Lung (tissue), 16 donors: Measurements from ENCODE around the gene C2orf76. TPM values are rescaled to one million over a fixed set of nuclear protein-coding genes. Genes with fewer than 3 reads are reported as not detected.
A peak's percentile ranks its signal among the peaks of the same experiment; 100 is the strongest.

Experiments
- ATAC-seq: fragments of 200-7000 bp; cut with Tn5 transposase; one replicate; pipeline ENCODE4 v1.9.1; 2020; ENCODE audit warnings: moderate number of reproducible peaks; ENCODE audit not compliant: insufficient read depth, low FRiP score
- DNase-seq, 3 donors: peaks; one replicate each; pipeline ENCODE4 v3.0.0-alpha.2; 2013 to 2017
- H3K27ac ChIP-seq, 2 donors: one replicate each; pipeline ENCODE4 v1.5.1; 2013; ENCODE audit warnings: mild to moderate bottlenecking in 2 of 2, moderate library complexity in 2 of 2, control low read depth in 1 of 2, inconsistent platforms in 1 of 2, low read depth in 1 of 2, low read length in 1 of 2
- H3K27me3 ChIP-seq, 3 donors: one replicate each; pipeline ENCODE4 v1.5.1; 2013; ENCODE audit warnings: low read length in 2 of 3; ENCODE audit not compliant: control insufficient read depth in 3 of 3, insufficient read depth in 3 of 3
- H3K36me3 ChIP-seq, 4 donors: one replicate each; pipeline ENCODE4 v1.5.1; 2013; ENCODE audit warnings: low read length in 4 of 4, mild to moderate bottlenecking in 1 of 4, moderate library complexity in 1 of 4; ENCODE audit not compliant: control insufficient read depth in 4 of 4, insufficient read depth in 4 of 4
- H3K4me1 ChIP-seq, 5 donors: one replicate each; pipeline ENCODE4 v1.5.1; 2013; ENCODE audit warnings: low read length in 5 of 5, mild to moderate bottlenecking in 2 of 5, moderate library complexity in 1 of 5; ENCODE audit not compliant: control insufficient read depth in 5 of 5, insufficient read depth in 5 of 5
- H3K4me3 ChIP-seq: one replicate; pipeline ENCODE4 v1.5.1; 2013; ENCODE audit warnings: mild to moderate bottlenecking, control low read depth, moderate library complexity
- H3K9ac ChIP-seq, 2 donors: one replicate each; pipeline ENCODE4 v1.5.1; 2013; ENCODE audit warnings: low read length in 2 of 2, control low read depth in 1 of 2; ENCODE audit not compliant: insufficient read depth in 1 of 2
- H3K9me3 ChIP-seq, 4 donors: one replicate each; pipeline ENCODE4 v1.5.1; 2013; ENCODE audit warnings: low read length in 3 of 4, mild to moderate bottlenecking in 1 of 4, moderate library complexity in 1 of 4; ENCODE audit not compliant: control insufficient read depth in 4 of 4, insufficient read depth in 3 of 4
- WGBS, 2 donors: extraction: QIAGEN DNeasy Blood & Tissue Kit; methylation state at CpG; one replicate each; pipeline ENCODE4 v1.1.7; 2013; 5-methylcytosine and 5-hydroxymethylcytosine counted together
- long read RNA-seq, 5 donors: transcript quantifications; one replicate each; lab custom pipeline, GENCODE V29; 2026
- polyA plus RNA-seq, 2 donors: library from polyadenylated mRNA; stranded (reverse); fragments of 200-250 nt; gene quantifications; one replicate each; pipeline ENCODE4 v1.2.1, GENCODE V29; 2013
- total RNA-seq, 2 donors: library from RNA; depleted of rRNA in 1 of 2; stranded (reverse); fragments of >200 nt in 1 of 2; gene quantifications; one replicate each; pipeline ENCODE4 v1.2.1, GENCODE V29; 2014 to 2021
- TF ChIP-seq, protein P1 (sequence below): IDR thresholded peaks from 2 replicates; pipeline ENCODE4 v1.5.1; 2012; ENCODE audit warnings: mild to moderate bottlenecking; ENCODE audit errors: control extremely low read depth, extremely low read depth
- donor health status: control.
- donor health status: control.
- donor health status: Bipolar disorder and iron deficiency.
- donor health status: healthy.
- donor health status: DM: yes; HTN: yes; CAD: no.

The C2orf76 gene
- total RNA-seq: 10 to 100 TPM in 1 of 2 donors, 1 to 10 TPM in 1; 9.1 to 19.5 TPM
- 10 to 100 TPM; 15.0 to 24.6 TPM for polyA plus RNA-seq
- long read RNA-seq, donor 1, partial matches to known transcripts: 6 of 10 reads
- long read RNA-seq, donor 1, other reads (novel, unspliced or antisense): 0 of 10 reads
- long read RNA-seq, donor 2, partial matches to known transcripts: 90 of 269 reads
- long read RNA-seq, donor 2, other reads (novel, unspliced or antisense): 176 of 269 reads
- long read RNA-seq, donor 3, partial matches to known transcripts: 0 of 3 reads
- long read RNA-seq, donor 3, other reads (novel, unspliced or antisense): 0 of 3 reads
- long read RNA-seq, donor 4, partial matches to known transcripts: 0 of 2 reads
- long read RNA-seq, donor 4, other reads (novel, unspliced or antisense): 0 of 2 reads
- long read RNA-seq, donor 5, transcript C2orf76-201 (6 exons, 676 nt): major isoform, 6 of 6 reads
- long read RNA-seq, donor 5, partial matches to known transcripts: 0 of 6 reads
- long read RNA-seq, donor 5, other reads (novel, unspliced or antisense): 0 of 6 reads

- Histone ChIP-seq H3K9me3 (no peaks in the 10 kb centered on the region), H3K9ac (peak within 1 kb of the TSS; percentile 47 to 56), H3K4me3 (peak within 1 kb of the TSS; percentile 83), H3K36me3 (peaks cover 15 to 20% (median 17%) of the 10 kb centered on the region in 4 donors), H3K27me3 (no peaks in the 10 kb centered on the region), H3K4me1 (peaks cover 5 to 19% (median 10%) of the 10 kb centered on the region in 5 donors), H3K27ac (peak within 1 kb of the TSS; percentile 83 to 89)
- peak; percentile 95 to 98 (median 95) for DNase-seq
- TF ChIP-seq, protein P1, sequence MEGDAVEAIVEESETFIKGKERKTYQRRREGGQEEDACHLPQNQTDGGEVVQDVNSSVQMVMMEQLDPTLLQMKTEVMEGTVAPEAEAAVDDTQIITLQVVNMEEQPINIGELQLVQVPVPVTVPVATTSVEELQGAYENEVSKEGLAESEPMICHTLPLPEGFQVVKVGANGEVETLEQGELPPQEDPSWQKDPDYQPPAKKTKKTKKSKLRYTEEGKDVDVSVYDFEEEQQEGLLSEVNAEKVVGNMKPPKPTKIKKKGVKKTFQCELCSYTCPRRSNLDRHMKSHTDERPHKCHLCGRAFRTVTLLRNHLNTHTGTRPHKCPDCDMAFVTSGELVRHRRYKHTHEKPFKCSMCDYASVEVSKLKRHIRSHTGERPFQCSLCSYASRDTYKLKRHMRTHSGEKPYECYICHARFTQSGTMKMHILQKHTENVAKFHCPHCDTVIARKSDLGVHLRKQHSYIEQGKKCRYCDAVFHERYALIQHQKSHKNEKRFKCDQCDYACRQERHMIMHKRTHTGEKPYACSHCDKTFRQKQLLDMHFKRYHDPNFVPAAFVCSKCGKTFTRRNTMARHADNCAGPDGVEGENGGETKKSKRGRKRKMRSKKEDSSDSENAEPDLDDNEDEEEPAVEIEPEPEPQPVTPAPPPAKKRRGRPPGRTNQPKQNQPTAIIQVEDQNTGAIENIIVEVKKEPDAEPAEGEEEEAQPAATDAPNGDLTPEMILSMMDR: no peak
- WGBS, 2 donors: 0% methylated on average over 56 to 65 of the region's 65 CpGs
- peak; percentile 98 for ATAC-seq
Measured at GRCh38 chr2:119366649-119367471, at the start of gene C2orf76, which contains the start of gene DBI. Gene C2orf76, minus strand, starts transcription at chr2:119366834. Its CDS starts 26,875 bp downstream, at chr2:119339959. Gene DBI, plus strand, starts transcription at chr2:119366977. Its CDS starts 75 bp downstream, at chr2:119367052.

GRCh38 chr2:119415630-119416029 lies 49.0 kb upstream of the C2orf76 start:
- TF ChIP-seq, protein P1: no peak
- no peak overlapping the region for H3K27ac ChIP-seq
- H3K36me3 ChIP-seq: no peaks in the 10 kb centered on the region
- no peaks in the 10 kb centered on the region for H3K4me1 ChIP-seq
- no peak overlapping the region for H3K9ac ChIP-seq
- DNase-seq (no peak), ATAC-seq (no peak)
- 75 to 96% methylated on average over 1 of the region's 1 CpG for whole genome bisulfite sequencing, 2 donors
- no peaks in the 10 kb centered on the region for H3K27me3 ChIP-seq
- H3K4me3 ChIP-seq: no peak overlapping the region
- peaks cover 0 to 6% (median 2%) of the 10 kb centered on the region in 4 donors for H3K9me3 ChIP-seq

DNA sequence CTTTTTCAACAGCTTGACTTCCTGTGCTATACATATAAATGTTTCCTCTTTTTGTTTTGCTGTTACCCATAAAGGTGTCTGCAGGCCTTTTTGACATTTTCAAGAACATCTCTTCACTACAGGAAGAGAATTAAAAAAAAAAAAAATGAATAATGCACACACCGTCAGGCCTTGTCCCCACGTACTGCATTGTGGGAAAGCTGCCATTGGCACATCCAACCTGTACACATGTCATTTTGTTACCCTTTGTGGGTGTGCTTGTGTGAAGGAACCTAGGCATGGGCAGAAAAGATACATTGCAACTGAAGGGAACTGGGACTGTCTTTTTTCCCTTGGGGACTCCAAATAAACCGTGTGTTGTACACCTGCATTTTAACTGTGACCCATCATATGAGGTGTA lies 48.3 kb upstream of the C2orf76 start:
- Histone ChIP-seq H3K9ac (no peak overlapping the region), H3K4me1 (no peaks in the 10 kb centered on the region), H3K36me3 (no peaks in the 10 kb centered on the region), H3K9me3 (peaks cover 0 to 6% (median 2%) of the 10 kb centered on the region in 4 donors), H3K27me3 (no peaks in the 10 kb centered on the region), H3K27ac (no peak overlapping the region), H3K4me3 (no peak overlapping the region)
- WGBS, 2 donors: 73 to 84% methylated on average over 3 of the region's 3 CpGs
- DNase-seq (no peak), ATAC-seq (no peak)
- TF ChIP-seq, protein P1: no peak
